Measurements from ENCODE around the gene B3GLCT. TPM values are rescaled to one million over a fixed set of nuclear protein-coding genes. Genes with fewer than 3 reads are reported as not detected.

B3GLCT gene
- total RNA-seq, 1 donor from 2014 or later: 16.5 TPM

DNA sequence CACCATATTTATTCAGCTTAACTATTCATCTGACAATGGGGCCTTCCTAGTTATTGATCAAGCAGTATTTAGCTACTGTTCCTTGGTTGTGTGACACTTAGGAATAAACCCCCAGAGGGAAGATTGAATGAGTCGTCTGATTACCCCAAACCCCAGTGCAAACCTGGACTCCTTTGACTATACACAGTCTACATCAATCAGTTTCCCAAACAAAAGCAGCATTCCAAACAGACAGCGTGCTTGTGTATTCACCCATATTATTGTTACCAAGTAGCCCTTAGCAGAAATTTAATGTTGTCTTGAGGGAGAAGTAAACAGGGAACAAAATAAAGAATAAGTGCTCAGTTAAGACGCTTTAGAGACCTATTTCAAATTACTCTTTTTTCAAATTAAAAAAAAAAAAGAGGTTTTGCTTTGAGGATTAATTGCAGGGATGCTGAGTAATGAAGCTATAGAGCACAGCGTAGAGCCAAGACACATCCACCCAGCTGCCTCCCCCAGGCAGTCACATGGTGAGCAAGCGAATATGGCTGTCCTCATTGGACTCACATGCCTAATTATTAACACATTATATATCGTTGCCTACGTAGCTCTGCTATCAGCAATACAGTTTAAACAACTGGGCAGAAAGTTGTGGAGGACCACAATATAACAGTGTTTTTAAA, 14.7 kb upstream of the B3GLCT start:
- no peak overlapping the region for H3K4me3 Mint-ChIP-seq
- DNase-seq (ENCODE audit: extremely low spot score, unreplicated experiment): no peak
- H3K4me1 Mint-ChIP-seq (ENCODE audit: unreplicated experiment): peaks cover 11% of the 10 kb centered on the region
- no peak overlapping the region for H3K27ac Mint-ChIP-seq
- TF ChIP-seq, protein P1, sequence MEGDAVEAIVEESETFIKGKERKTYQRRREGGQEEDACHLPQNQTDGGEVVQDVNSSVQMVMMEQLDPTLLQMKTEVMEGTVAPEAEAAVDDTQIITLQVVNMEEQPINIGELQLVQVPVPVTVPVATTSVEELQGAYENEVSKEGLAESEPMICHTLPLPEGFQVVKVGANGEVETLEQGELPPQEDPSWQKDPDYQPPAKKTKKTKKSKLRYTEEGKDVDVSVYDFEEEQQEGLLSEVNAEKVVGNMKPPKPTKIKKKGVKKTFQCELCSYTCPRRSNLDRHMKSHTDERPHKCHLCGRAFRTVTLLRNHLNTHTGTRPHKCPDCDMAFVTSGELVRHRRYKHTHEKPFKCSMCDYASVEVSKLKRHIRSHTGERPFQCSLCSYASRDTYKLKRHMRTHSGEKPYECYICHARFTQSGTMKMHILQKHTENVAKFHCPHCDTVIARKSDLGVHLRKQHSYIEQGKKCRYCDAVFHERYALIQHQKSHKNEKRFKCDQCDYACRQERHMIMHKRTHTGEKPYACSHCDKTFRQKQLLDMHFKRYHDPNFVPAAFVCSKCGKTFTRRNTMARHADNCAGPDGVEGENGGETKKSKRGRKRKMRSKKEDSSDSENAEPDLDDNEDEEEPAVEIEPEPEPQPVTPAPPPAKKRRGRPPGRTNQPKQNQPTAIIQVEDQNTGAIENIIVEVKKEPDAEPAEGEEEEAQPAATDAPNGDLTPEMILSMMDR (conservative IDR thresholded peaks at IDR 0.05): no peak
- H3K9me3 Mint-ChIP-seq: peaks cover 9% of the 10 kb centered on the region
- no peaks in the 10 kb centered on the region for H3K36me3 Mint-ChIP-seq
- H3K27me3 Mint-ChIP-seq: peaks cover 22% of the 10 kb centered on the region

- DNase-seq (ENCODE audit: extremely low spot score, unreplicated experiment): no peak
- H3K4me3 Mint-ChIP-seq: no peak overlapping the region
- peaks cover 7% of the 10 kb centered on the region for H3K4me1 Mint-ChIP-seq (ENCODE audit: unreplicated experiment)
- H3K36me3 Mint-ChIP-seq: peaks cover 3% of the 10 kb centered on the region
- no peak overlapping the region for H3K27ac Mint-ChIP-seq
- H3K9me3 Mint-ChIP-seq: peaks cover 4% of the 10 kb centered on the region
- TF ChIP-seq, protein P1 (conservative IDR thresholded peaks at IDR 0.05): no peak
- peaks cover 53% of the 10 kb centered on the region for H3K27me3 Mint-ChIP-seq
Measured at GRCh38 chr13:31191748-31192147, 8.0 kb upstream of the B3GLCT start.

DNA sequence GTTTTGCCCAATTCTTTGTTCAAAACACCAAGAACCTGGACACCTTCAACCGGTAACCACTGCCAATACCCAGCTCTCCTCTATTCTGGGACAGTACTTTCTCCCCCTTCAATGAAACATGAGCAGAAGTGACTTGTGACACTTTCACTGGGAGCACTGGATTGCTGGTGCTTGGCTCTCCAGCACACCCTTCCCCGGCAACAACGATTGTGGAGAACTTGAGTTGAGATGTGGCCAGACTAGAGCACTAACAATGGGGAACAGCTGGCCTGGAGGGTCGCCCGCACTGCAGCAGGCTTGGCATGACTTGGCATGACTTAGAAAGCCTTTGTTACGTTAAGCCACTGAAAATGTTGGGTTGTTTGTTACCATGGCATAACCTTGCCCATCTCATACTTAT, 7.5 kb upstream of the B3GLCT start:
- DNase-seq (ENCODE audit: extremely low spot score, unreplicated experiment): no peak
- TF ChIP-seq, protein P1 (conservative IDR thresholded peaks at IDR 0.05): no peak

DNA sequence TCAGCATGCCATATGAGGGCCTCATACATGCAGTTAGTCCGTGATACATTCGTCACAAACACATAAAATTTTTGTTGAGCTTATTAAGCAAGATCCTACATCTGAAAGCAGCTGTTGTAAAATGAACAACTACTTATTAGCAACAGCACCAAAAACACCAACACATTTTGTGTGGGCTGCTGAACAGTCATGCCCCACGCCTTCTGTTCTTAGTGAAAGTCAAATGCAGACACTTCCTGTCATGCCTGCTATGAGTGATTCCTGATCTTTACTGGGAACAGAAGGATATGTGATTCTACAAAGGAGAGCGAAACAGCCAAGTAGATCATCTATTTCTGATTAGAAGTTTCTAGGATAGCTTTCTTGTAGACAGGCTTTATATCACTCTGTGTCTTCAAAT, 4.2 kb upstream of the B3GLCT start:
- Mint-ChIP-seq H3K9me3 (no peaks in the 10 kb centered on the region), H3K4me1 (ENCODE audit: unreplicated experiment) (peaks cover 12% of the 10 kb centered on the region), H3K36me3 (peaks cover 3% of the 10 kb centered on the region), H3K4me3 (no peak overlapping the region), H3K27ac (no peak overlapping the region), H3K27me3 (peaks cover 54% of the 10 kb centered on the region)
- no peak for DNase-seq (ENCODE audit: extremely low spot score, unreplicated experiment)
- TF ChIP-seq, protein P1 (conservative IDR thresholded peaks at IDR 0.05): no peak

More for the DNA sequence above, 7.5 kb upstream of the B3GLCT start:
- Mint-ChIP-seq H3K36me3 (peaks cover 3% of the 10 kb centered on the region), H3K27ac (no peak overlapping the region), H3K4me3 (no peak overlapping the region), H3K9me3 (peaks cover 4% of the 10 kb centered on the region), H3K4me1 (ENCODE audit: unreplicated experiment) (peaks cover 9% of the 10 kb centered on the region), H3K27me3 (peaks cover 54% of the 10 kb centered on the region)

GRCh38 chr13:31196992-31197391, 2.8 kb upstream of the B3GLCT start:
- H3K36me3 Mint-ChIP-seq: peaks cover 3% of the 10 kb centered on the region

More at GRCh38 chr13:31196992-31197391, 2.8 kb upstream of the B3GLCT start:
- Mint-ChIP-seq H3K27ac (no peak overlapping the region), H3K4me3 (no peak overlapping the region), H3K4me1 (ENCODE audit: unreplicated experiment) (peaks cover 19% of the 10 kb centered on the region), H3K9me3 (no peaks in the 10 kb centered on the region), H3K27me3 (peaks cover 48% of the 10 kb centered on the region)
- TF ChIP-seq, protein P1 (conservative IDR thresholded peaks at IDR 0.05): no peak
- no peak for DNase-seq (ENCODE audit: extremely low spot score, unreplicated experiment)

All from type B pancreatic cell (in vitro differentiated cells).